Measurements from ENCODE around the gene MCTP1. TPM values are rescaled to one million over a fixed set of nuclear protein-coding genes. Genes with fewer than 3 reads are reported as not detected.

MCTP1 gene
- total RNA-seq, 2 experiments from 2014 or later = not detected

DNA sequence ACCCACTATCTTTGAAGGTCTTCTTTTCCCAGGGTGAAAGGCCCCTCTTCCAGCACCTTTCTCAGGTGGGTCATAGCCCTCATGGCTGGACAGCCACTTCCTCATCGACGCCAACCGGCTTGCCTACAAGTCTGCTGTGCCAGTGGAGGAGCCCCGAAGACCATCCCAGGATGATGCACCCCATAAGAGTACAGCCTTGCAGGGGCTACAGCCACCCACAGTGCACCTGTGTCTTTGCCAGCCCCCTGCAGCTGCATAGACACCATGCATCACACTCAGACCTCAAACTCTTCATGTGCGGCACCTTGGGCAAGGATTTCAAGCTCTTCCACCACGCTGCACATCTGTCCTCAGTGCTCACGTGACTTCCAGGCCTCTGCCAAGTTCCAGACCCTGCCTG, 493.1 kb downstream of the MCTP1 start:
- Mint-ChIP-seq H3K36me3 (ENCODE audit: low read depth) (no peaks in the 10 kb centered on the region), H3K9me3 (no peaks in the 10 kb centered on the region), H3K4me3 (no peak overlapping the region), H3K27me3 (ENCODE audit: low read depth) (no peaks in the 10 kb centered on the region), H3K4me1 (ENCODE audit: low read depth) (peaks cover 32% of the 10 kb centered on the region), H3K27ac (no peak overlapping the region)
- CTCF ChIA-PET = no interaction called here
- DNase-seq = no peak
- intact Hi-C loops (cut with micrococcal nuclease) = loop anchor here (2.0 to 5.0 kb wide), 5 partner anchors 91 to 1210 kb away; partner anchors contain the start of genes NR2F1 and NR2F1-AS1

DNA sequence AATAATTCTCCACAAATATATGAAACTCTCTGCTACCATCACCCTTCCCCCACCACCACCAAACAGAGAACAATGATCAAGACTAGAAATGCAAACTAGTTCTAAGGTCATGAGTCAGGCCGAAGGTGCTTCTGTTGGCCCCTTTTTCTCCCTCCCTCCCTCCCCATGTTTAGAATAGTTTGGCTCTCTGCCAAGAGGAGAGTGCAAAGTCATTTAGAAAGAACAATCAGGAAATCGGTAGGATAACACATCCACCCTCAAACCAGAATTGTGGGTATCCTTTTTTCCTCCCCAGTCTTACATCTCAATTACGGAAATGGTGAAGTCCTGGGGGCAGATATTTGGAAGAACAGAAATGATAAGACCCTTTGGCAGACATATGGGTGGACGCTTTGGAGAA, 496.4 kb downstream of the MCTP1 start:
- no peaks in the 10 kb centered on the region for H3K9me3 Mint-ChIP-seq
- H3K27ac Mint-ChIP-seq = no peak overlapping the region
- no peaks in the 10 kb centered on the region for H3K27me3 Mint-ChIP-seq (ENCODE audit: low read depth)
- intact Hi-C loops (cut with micrococcal nuclease) = loop anchor here (5.0 kb wide), 1 partner anchor 261 kb away; no protein-coding TSS in a partner anchor
- CTCF ChIA-PET = no interaction called here
- no peaks in the 10 kb centered on the region for H3K36me3 Mint-ChIP-seq (ENCODE audit: low read depth)
- peaks cover 10% of the 10 kb centered on the region for H3K4me1 Mint-ChIP-seq (ENCODE audit: low read depth)
- DNase-seq = no peak
- H3K4me3 Mint-ChIP-seq = no peak overlapping the region

DNA sequence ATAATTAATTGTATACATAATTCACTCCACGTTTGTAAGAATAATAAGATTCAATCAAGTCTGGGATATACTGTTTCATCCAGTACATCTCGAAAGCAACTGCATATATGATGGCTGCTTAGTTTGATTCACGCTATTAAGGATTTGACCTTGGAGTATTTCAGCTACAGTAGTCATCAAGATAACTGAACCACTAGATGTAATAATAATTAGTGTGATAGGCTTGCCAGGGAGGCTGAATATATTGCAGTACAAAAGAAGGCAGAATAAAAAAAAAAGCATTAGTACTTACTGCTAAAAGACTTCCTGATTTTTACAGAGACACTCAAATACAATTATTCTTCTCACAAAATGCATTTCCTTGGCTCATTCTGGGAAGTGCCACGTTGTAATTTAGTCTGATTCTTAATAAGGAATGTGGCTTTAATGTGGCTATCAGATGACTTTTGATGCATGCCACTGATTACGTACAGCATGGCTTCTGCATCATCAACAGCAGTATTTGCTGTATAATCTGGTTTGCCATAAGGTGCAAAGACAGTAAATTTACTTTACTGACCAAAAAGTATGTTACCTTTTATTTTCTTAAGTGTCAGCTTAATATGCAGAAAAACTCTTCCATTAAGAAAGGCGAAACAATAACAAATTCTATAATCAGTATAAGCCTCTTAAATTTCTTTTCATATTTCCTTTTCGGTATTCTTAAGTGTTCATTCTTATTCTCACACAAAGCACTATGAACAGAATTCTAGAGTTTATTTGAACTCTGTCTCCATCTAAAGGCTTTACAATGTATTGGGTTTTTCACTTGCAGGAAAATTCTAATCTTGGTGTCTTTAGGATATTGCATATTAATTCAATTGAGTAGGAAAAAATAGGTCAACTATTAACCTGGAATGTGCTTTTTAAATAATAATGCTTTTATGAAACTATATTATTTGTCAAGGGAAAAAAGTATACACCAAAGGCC, 500.1 kb downstream of the MCTP1 start:
- CTCF ChIA-PET = no interaction called here
- Mint-ChIP-seq H3K27ac (no peak overlapping the region), H3K36me3 (ENCODE audit: low read depth) (no peaks in the 10 kb centered on the region), H3K27me3 (ENCODE audit: low read depth) (no peaks in the 10 kb centered on the region), H3K4me3 (no peak overlapping the region), H3K4me1 (ENCODE audit: low read depth) (no peaks in the 10 kb centered on the region), H3K9me3 (no peaks in the 10 kb centered on the region)
- intact Hi-C loops (cut with micrococcal nuclease) = loop anchor here (5.0 kb wide), 1 partner anchor 258 kb away; no protein-coding TSS in a partner anchor
- no peak for DNase-seq

DNA sequence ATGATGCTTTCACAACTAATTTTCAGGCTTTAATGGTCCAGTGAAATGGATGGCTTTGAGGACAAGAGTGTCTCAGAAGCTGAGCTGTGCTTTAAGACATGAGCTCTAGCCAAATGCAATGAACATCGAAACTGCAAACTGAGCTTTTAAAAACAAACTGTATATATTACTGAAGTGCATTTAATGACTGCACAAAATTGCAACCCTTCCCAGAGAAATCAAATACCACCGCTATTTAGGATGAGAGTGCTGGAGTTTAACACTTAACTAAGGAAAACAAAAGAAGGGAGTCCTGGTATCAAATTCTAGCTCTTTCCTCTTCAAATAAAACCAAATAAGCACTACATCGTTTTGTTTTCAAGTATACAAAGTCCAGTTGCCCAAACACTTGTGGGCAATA, 502.5 kb downstream of the MCTP1 start:
- Mint-ChIP-seq H3K9me3 (no peaks in the 10 kb centered on the region), H3K27ac (no peak overlapping the region), H3K4me1 (ENCODE audit: low read depth) (no peaks in the 10 kb centered on the region), H3K4me3 (no peak overlapping the region), H3K36me3 (ENCODE audit: low read depth) (no peaks in the 10 kb centered on the region), H3K27me3 (ENCODE audit: low read depth) (peaks cover 7% of the 10 kb centered on the region)
- DNase-seq = no peak
- intact Hi-C loops (cut with micrococcal nuclease) = no loop called here
- CTCF ChIA-PET = no interaction called here

DNA sequence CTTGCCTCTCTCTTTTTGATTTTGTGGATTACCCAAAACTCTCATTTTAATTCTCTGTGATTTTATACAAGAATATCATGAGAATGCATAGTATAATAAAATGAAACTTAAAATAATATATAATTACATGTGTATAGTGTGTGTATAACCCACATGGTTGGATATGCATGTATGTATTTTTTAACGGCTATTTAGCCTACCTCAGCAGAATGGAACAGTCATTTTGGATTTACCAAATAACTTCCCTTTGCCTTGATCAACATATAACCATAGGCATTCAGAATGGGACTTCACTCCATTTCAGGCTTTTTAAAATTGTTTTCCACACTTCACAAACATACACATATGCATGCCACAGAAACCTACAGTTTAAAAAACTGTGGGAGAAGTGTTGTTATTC, 505.2 kb downstream of the MCTP1 start:
- no peaks in the 10 kb centered on the region for H3K9me3 Mint-ChIP-seq
- no peaks in the 10 kb centered on the region for H3K4me1 Mint-ChIP-seq (ENCODE audit: low read depth)
- no peak overlapping the region for H3K27ac Mint-ChIP-seq
- no peak overlapping the region for H3K4me3 Mint-ChIP-seq
- DNase-seq = no peak
- CTCF ChIA-PET = interaction anchor here (1.1 kb wide), 1 partner anchor 42 kb away, joined by 3 read pairs; no protein-coding TSS in a partner anchor
- intact Hi-C loops (cut with micrococcal nuclease) = no loop called here
- no peaks in the 10 kb centered on the region for H3K36me3 Mint-ChIP-seq (ENCODE audit: low read depth)
- H3K27me3 Mint-ChIP-seq (ENCODE audit: low read depth) = peaks cover 7% of the 10 kb centered on the region

DNA sequence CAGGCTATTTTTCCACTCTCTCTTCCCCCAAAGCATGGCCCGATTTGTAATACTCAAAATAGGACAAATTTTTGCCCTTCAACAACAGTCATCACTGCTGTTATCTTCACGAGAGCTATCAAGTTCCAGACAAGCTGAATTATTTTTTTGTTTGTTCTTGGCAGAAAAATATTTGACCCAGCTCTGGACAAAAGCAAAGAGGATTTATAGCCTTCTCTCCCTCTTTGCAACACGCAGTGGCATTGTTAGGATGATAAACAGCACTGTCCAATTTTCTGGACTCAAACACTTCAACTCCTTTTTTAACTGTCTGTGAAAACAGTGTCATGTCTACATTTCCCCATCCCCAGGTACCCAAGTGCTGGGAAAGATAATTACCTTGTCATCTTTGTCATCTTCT, 506.2 kb downstream of the MCTP1 start:
- no peak for DNase-seq
- intact Hi-C loops (cut with micrococcal nuclease) = no loop called here
- H3K27me3 Mint-ChIP-seq (ENCODE audit: low read depth) = peaks cover 7% of the 10 kb centered on the region
- no peak overlapping the region for H3K4me3 Mint-ChIP-seq
- no peak overlapping the region for H3K27ac Mint-ChIP-seq
- no peaks in the 10 kb centered on the region for H3K9me3 Mint-ChIP-seq
- no peaks in the 10 kb centered on the region for H3K36me3 Mint-ChIP-seq (ENCODE audit: low read depth)
- H3K4me1 Mint-ChIP-seq (ENCODE audit: low read depth) = no peaks in the 10 kb centered on the region
- CTCF ChIA-PET = no interaction called here

DNA sequence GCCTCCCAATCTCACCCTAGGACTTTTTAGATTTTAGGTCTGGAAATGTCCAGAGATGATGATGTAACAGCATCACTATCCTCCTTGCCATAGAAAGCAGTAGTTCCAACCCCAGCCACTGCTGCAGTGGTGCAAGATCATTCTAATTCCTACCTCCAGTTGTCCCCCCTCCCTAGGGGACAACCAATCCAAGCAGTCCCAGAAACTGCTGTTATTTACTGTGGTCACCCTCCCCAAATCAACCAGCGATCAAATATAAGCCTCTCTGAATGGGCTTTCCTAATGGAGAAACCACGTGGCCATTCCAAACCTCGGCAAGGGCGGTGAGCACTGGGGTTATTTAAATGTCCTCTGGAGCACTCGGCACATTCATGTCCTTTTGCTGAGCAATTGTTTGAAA, 506.6 kb downstream of the MCTP1 start:
- CTCF ChIA-PET = no interaction called here
- no peak overlapping the region for H3K27ac Mint-ChIP-seq
- H3K4me3 Mint-ChIP-seq = no peak overlapping the region
- H3K4me1 Mint-ChIP-seq (ENCODE audit: low read depth) = no peaks in the 10 kb centered on the region
- peaks cover 4% of the 10 kb centered on the region for H3K9me3 Mint-ChIP-seq
- DNase-seq = no peak
- peaks cover 7% of the 10 kb centered on the region for H3K27me3 Mint-ChIP-seq (ENCODE audit: low read depth)
- intact Hi-C loops (cut with micrococcal nuclease) = no loop called here
- no peaks in the 10 kb centered on the region for H3K36me3 Mint-ChIP-seq (ENCODE audit: low read depth)

DNA sequence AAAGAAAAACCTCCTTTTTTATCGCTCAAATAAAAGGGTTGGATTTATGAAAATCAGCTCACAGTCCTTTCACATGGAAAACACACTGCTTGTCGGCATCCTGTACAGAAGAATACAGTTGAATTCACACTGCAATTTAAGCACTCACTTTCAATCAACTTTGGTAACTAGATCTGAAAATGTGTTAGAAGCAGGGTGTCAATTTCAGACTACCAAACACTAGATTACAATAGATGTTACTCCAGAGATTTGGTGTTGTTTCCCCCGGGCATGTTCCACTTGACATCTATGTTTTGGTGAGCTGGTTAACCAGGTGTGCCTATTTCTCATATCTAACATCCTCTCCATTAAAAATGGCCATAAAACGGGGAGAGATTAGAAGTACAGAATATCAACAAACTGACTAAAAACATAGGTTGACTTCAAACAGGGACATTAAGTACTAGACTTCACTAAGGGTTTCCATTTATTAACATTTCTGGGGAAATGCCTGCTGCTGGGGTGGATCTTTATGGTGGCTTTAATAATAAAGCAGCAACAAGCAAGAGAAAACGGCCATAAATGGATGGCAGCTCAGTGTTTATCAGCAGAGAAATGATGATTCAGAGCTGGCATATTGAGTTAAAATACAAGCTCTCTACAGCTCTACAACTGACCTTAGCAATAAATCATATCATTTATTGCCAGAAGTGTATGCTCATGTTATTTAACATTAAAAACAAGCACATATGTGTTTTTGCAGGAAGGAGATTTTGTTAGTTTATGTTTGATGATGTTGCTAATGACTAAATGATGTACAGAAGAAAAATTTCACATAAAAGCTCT, 507.6 kb downstream of the MCTP1 start:
- Mint-ChIP-seq H3K4me1 (ENCODE audit: low read depth) (no peaks in the 10 kb centered on the region), H3K27me3 (ENCODE audit: low read depth) (peaks cover 7% of the 10 kb centered on the region), H3K4me3 (no peak overlapping the region), H3K36me3 (ENCODE audit: low read depth) (no peaks in the 10 kb centered on the region), H3K27ac (no peak overlapping the region), H3K9me3 (peaks cover 4% of the 10 kb centered on the region)
- DNase-seq = no peak
- intact Hi-C loops (cut with micrococcal nuclease) = no loop called here
- CTCF ChIA-PET = no interaction called here

DNA sequence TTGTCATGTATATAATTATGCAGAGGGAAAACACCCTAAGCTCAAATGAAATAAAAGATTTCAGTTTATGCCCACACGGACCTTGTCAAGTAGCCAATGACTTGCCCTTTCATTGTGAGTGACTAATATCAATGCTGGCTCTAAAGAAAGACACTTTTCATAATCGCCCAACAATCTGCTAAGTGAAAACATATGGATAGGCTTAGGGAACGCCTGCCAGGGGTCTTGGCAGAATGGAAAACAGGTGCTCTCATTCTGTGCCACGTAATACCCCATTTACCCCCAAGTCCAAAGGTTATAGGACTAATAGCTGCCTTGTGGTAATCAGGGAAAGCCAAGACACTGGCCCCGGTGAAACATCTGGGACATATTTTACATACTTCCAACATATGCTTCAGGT, 508.7 kb downstream of the MCTP1 start:
- Mint-ChIP-seq H3K36me3 (ENCODE audit: low read depth) (no peaks in the 10 kb centered on the region), H3K4me1 (ENCODE audit: low read depth) (no peaks in the 10 kb centered on the region), H3K4me3 (no peak overlapping the region), H3K27ac (no peak overlapping the region), H3K27me3 (ENCODE audit: low read depth) (peaks cover 10% of the 10 kb centered on the region), H3K9me3 (peaks cover 4% of the 10 kb centered on the region)
- CTCF ChIA-PET = no interaction called here
- DNase-seq = no peak
- intact Hi-C loops (cut with micrococcal nuclease) = no loop called here

DNA sequence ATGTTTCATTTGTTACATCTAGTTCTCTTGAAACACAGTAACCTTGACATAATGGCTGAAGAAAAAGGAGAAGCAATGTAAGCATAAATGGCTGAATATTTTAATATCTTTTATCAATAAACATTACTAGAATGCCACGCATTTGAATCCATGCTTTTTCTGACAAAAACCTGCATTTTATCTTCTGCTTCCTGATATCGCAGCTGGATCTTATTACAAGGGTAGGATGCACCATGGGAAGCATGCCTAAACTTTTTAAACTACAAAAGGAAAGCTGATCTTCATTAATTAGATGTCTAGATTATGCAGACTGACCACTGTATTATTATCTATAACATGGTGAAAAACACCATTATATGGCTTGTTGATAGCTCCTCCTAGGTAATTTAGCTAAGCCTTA, 509.8 kb downstream of the MCTP1 start:
- peaks cover 10% of the 10 kb centered on the region for H3K27me3 Mint-ChIP-seq (ENCODE audit: low read depth)
- H3K36me3 Mint-ChIP-seq (ENCODE audit: low read depth) = no peaks in the 10 kb centered on the region
- intact Hi-C loops (cut with micrococcal nuclease) = no loop called here
- CTCF ChIA-PET = no interaction called here
- H3K4me1 Mint-ChIP-seq (ENCODE audit: low read depth) = no peaks in the 10 kb centered on the region
- DNase-seq = no peak
- peaks cover 4% of the 10 kb centered on the region for H3K9me3 Mint-ChIP-seq
- H3K27ac Mint-ChIP-seq = no peak overlapping the region
- H3K4me3 Mint-ChIP-seq = no peak overlapping the region

DNA sequence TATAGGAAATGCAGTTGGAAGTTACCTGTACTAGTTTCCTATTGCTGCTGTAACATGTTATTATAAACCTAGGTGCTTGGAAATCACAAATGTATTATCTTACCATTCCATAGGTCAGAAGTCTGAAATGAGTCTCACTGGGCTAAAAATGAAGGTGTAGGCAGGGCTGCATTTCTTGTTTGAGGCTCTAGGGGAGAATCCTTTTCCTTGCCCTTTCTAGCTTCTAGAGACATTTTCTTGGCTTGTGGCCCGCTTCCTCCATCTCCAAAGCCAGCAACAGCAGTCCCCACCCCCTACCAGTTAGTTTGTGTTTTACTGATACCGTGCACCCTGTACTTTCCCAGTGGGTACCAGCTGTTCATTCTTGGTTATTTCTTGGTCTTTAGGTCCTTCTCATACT, 513.2 kb downstream of the MCTP1 start:
- no peaks in the 10 kb centered on the region for H3K4me1 Mint-ChIP-seq (ENCODE audit: low read depth)
- intact Hi-C loops (cut with micrococcal nuclease) = no loop called here
- no peak overlapping the region for H3K4me3 Mint-ChIP-seq
- peaks cover 4% of the 10 kb centered on the region for H3K9me3 Mint-ChIP-seq
- H3K36me3 Mint-ChIP-seq (ENCODE audit: low read depth) = no peaks in the 10 kb centered on the region
- CTCF ChIA-PET = interaction anchor here (0.8 kb wide), 1 partner anchor 31 kb away, joined by 4 read pairs; no protein-coding TSS in a partner anchor
- H3K27me3 Mint-ChIP-seq (ENCODE audit: low read depth) = peaks cover 7% of the 10 kb centered on the region
- DNase-seq = no peak
- no peak overlapping the region for H3K27ac Mint-ChIP-seq

DNA sequence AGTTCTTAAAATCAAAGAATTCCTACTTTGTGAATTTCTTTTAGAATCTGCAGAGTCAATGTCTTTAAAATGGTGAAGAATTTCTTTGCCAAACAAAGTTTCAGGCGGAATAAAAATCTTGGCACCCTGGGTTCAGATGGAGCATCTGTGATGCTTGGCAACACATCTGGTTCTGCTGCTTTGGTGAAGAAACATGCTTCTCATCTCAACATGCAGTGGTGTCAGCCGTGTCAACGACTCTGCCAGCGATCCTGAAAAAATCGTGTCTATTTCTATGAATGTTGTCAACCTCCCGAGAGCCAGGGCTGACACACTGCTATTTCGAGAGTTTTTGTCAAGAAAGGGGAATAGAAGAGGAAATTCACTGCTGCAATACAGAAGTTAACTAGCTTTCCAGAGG, 514.9 kb downstream of the MCTP1 start:
- H3K36me3 Mint-ChIP-seq (ENCODE audit: low read depth) = no peaks in the 10 kb centered on the region
- H3K27ac Mint-ChIP-seq = no peak overlapping the region
- CTCF ChIA-PET = no interaction called here
- peaks cover 11% of the 10 kb centered on the region for H3K27me3 Mint-ChIP-seq (ENCODE audit: low read depth)
- no peaks in the 10 kb centered on the region for H3K4me1 Mint-ChIP-seq (ENCODE audit: low read depth)
- DNase-seq = no peak
- H3K9me3 Mint-ChIP-seq = peaks cover 4% of the 10 kb centered on the region
- H3K4me3 Mint-ChIP-seq = no peak overlapping the region
- intact Hi-C loops (cut with micrococcal nuclease) = no loop called here

Measured in activated naive CD4-positive, alpha-beta T cell treated with anti-CD3 and anti-CD28 coated beads for 36 hours (primary cell).